PFSK-1 (cell line): ENCODE measurements around the gene RBM15.

Experiments
- FOXP2 ChIP-seq: optimal IDR thresholded peaks from 2 replicates; pipeline ENCODE3; 2011; ENCODE audit warnings: borderline replicate concordance, control low read depth, inconsistent platforms; ENCODE audit not compliant: insufficient read depth; ENCODE audit errors: extremely low read length, extremely low read depth
- POLR2AphosphoS5 ChIP-seq: IDR thresholded peaks from 2 replicates; pipeline ENCODE4 v1.6.1; 2012; ENCODE audit warnings: low read depth, mild to moderate bottlenecking, control low read depth, low read length, moderate library complexity
- SIN3A ChIP-seq: IDR thresholded peaks from 2 replicates; pipeline ENCODE4 v1.6.1; 2012; ENCODE audit warnings: mild to moderate bottlenecking, low read length, moderate library complexity, borderline replicate concordance; ENCODE audit not compliant: insufficient read depth
- TAF1 ChIP-seq: IDR thresholded peaks from 2 replicates; pipeline ENCODE4 v1.6.1; 2012; ENCODE audit warnings: low read length, control low read depth, borderline replicate concordance; ENCODE audit not compliant: insufficient read depth
- TF ChIP-seq, protein P1 (sequence below), 2 experiments: IDR thresholded peaks; 2 replicates each; pipeline versions ENCODE4 v1.6.1 to v1.8.0; 2011 to 2012; ENCODE audit warnings: low read depth in 2 of 2, low read length in 2 of 2, control low read depth in 1 of 2, inconsistent platforms in 1 of 2, mild to moderate bottlenecking in 1 of 2, moderate library complexity in 1 of 2; ENCODE audit not compliant: insufficient read depth in 1 of 2

GRCh38 chr1:110393286-110393685, 54.1 kb downstream of the RBM15 start:
- TF ChIP-seq POLR2AphosphoS5, result no peak
- TF ChIP-seq, protein P1, sequence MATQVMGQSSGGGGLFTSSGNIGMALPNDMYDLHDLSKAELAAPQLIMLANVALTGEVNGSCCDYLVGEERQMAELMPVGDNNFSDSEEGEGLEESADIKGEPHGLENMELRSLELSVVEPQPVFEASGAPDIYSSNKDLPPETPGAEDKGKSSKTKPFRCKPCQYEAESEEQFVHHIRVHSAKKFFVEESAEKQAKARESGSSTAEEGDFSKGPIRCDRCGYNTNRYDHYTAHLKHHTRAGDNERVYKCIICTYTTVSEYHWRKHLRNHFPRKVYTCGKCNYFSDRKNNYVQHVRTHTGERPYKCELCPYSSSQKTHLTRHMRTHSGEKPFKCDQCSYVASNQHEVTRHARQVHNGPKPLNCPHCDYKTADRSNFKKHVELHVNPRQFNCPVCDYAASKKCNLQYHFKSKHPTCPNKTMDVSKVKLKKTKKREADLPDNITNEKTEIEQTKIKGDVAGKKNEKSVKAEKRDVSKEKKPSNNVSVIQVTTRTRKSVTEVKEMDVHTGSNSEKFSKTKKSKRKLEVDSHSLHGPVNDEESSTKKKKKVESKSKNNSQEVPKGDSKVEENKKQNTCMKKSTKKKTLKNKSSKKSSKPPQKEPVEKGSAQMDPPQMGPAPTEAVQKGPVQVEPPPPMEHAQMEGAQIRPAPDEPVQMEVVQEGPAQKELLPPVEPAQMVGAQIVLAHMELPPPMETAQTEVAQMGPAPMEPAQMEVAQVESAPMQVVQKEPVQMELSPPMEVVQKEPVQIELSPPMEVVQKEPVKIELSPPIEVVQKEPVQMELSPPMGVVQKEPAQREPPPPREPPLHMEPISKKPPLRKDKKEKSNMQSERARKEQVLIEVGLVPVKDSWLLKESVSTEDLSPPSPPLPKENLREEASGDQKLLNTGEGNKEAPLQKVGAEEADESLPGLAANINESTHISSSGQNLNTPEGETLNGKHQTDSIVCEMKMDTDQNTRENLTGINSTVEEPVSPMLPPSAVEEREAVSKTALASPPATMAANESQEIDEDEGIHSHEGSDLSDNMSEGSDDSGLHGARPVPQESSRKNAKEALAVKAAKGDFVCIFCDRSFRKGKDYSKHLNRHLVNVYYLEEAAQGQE (IDR thresholded peaks at IDR 0.05; ENCODE audit: insufficient read depth in 1 of 2, low read depth in 2 of 2, low read length in 2 of 2), result no peak
- TF ChIP-seq SIN3A, result no peak
- no peak for TF ChIP-seq TAF1
- no peak for TF ChIP-seq FOXP2
